DMS153 treated with DMSO at 0.1 percent for 48 hours (cell line): ENCODE results near the gene BACH2.
"Not testable (repeated sequence)": the region's sequence is repeated elsewhere in the genome, so short reads cannot be mapped to it uniquely, and the experiment has no call there.

Source experiments
- DNase-seq: peaks from one replicate; lab custom pipeline; 2025; ENCODE audit not compliant: unreplicated experiment; lab: John Stamatoyannopoulos, UW

Gene BACH2

GRCh38 chr6:90186637-90187371, 109.8 kb downstream of the BACH2 start:
- DNase-seq = no peak

GRCh38 chr6:90186026-90186425, 110.6 kb downstream of the BACH2 start:
- no peak for DNase-seq

GRCh38 chr6:90184334-90185298, 112.0 kb downstream of the BACH2 start:
- peak; percentile 84 for DNase-seq

- DNase-seq = no peak
Observed at GRCh38 chr6:90183587-90184333, 112.9 kb downstream of the BACH2 start.

- DNase-seq = no peak
Observed at GRCh38 chr6:90180526-90180925, 116.1 kb downstream of the BACH2 start.

GRCh38 chr6:90179190-90180169, 117.2 kb downstream of the BACH2 start:
- no peak for DNase-seq

- no peak for DNase-seq
Observed at GRCh38 chr6:90178384-90178855, 118.2 kb downstream of the BACH2 start.

- DNase-seq = no peak
Observed at GRCh38 chr6:90177544-90178383, 118.9 kb downstream of the BACH2 start.

- no peak for DNase-seq
Observed at GRCh38 chr6:90175627-90176538, 120.8 kb downstream of the BACH2 start.

GRCh38 chr6:90173262-90173925, 123.2 kb downstream of the BACH2 start:
- no peak for DNase-seq

GRCh38 chr6:90170601-90171000, 126.0 kb downstream of the BACH2 start:
- DNase-seq = no peak

- no peak for DNase-seq
Observed at GRCh38 chr6:90169374-90169773, 127.3 kb downstream of the BACH2 start.

GRCh38 chr6:90168693-90169131, 127.9 kb downstream of the BACH2 start:
- DNase-seq = no peak

GRCh38 chr6:90167514-90168379, 128.9 kb downstream of the BACH2 start:
- no peak for DNase-seq

- DNase-seq = not testable (repeated sequence)
Observed at GRCh38 chr6:90166155-90166924, 130.3 kb downstream of the BACH2 start.
